Measurements from ENCODE around the gene MAP3K19. TPM values are rescaled to one million over a fixed set of nuclear protein-coding genes. Genes with fewer than 3 reads are reported as not detected.
A peak's percentile ranks its signal among the peaks of the same experiment; 100 is the strongest.

The MAP3K19 gene
- total RNA-seq, 2 donors from 2014 or later: not detected

DNA sequence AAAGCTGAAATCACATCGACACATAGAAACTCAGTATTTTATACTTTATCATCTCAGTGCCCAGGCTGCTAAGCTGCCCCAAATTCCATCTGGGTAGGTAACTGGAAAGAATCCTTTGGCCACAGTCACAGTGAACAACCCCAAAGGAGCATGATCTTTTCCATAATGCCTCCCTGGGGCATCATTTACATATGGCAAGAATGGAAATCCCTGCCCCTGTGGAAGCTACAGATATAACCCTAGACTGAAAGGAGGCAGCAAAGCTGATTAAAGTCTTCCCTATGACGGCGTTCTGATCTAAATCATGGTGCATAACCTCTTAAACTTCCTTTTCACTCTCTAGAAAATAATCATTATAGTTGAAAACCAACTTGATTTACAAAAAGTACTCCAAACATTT lies 41.5 kb downstream of the MAP3K19 start:
- Mint-ChIP-seq H3K9me3 (no peaks in the 10 kb centered on the region), H3K4me3 (no peak overlapping the region), H3K4me1 (peaks cover 4% of the 10 kb centered on the region), H3K36me3 (ENCODE audit: low read depth) (no peaks in the 10 kb centered on the region), H3K27me3 (ENCODE audit: insufficient read depth) (peaks cover 6% of the 10 kb centered on the region), H3K27ac (no peak overlapping the region)
- 63 to 67% methylated on average over 2 to 3 of the region's 3 CpGs for WGBS, 2 experiments (ENCODE audit: insufficient coverage in 1 of 2, insufficient read length in 1 of 2)
- Histone ChIP-seq H3K27me3 (ENCODE audit: control insufficient read depth, insufficient read depth, low read length, poor library complexity, severe bottlenecking) (no peaks in the 10 kb centered on the region), H3K9me3 (ENCODE audit: control insufficient read depth, low read length) (no peaks in the 10 kb centered on the region), H3K36me3 (ENCODE audit: control insufficient read depth, insufficient read depth, low read length) (no peaks in the 10 kb centered on the region), H3K27ac (ENCODE audit: low read depth, low read length) (no peak overlapping the region), H3K9ac (ENCODE audit: extremely low read depth, low read length, poor library complexity, severe bottlenecking) (no peak overlapping the region), H3K4me1 (ENCODE audit: control insufficient read depth, insufficient read depth, low read length) (peaks cover 4% of the 10 kb centered on the region), H3K4me3 (ENCODE audit: low read length) (no peak overlapping the region)
- no peak for DNase-seq
- TF ChIP-seq, protein P1, sequence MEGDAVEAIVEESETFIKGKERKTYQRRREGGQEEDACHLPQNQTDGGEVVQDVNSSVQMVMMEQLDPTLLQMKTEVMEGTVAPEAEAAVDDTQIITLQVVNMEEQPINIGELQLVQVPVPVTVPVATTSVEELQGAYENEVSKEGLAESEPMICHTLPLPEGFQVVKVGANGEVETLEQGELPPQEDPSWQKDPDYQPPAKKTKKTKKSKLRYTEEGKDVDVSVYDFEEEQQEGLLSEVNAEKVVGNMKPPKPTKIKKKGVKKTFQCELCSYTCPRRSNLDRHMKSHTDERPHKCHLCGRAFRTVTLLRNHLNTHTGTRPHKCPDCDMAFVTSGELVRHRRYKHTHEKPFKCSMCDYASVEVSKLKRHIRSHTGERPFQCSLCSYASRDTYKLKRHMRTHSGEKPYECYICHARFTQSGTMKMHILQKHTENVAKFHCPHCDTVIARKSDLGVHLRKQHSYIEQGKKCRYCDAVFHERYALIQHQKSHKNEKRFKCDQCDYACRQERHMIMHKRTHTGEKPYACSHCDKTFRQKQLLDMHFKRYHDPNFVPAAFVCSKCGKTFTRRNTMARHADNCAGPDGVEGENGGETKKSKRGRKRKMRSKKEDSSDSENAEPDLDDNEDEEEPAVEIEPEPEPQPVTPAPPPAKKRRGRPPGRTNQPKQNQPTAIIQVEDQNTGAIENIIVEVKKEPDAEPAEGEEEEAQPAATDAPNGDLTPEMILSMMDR (conservative IDR thresholded peaks at IDR 0.05): no peak

DNA sequence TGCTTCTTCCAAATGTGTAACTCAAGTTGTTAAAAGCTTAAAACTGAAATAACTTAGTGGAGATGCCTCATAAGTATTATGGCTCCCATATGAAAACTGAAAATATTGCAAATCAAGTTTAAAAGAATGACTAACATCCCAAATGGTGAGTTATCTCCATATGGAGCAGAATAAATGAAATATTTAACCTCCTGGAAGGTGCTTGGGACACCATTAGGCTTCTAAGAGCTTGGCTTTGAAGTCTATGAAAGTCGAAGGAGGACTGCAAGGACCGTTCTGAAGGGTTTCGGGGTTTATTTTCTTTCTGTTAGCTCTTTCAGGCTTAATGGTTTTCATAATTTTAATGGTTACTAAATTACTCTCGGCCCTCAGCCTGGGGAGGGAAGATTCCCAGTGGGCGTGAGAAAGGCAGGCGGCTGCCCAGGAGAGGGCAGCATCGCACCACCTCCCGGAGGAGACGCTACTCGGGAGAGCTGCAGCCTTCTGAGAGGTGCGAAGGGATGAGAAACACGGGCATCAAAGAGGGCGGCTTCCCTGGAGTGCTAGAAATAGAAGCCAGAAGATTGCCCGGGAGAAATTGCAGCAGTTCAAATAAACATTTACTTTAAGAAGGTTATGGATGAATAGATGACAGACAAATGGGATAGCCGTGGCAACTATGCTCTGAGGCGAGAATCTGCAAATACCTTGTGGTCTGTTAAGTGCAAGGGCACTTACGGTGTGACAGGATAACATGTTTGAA lies 43.1 kb downstream of the MAP3K19 start:
- H3K27me3 ChIP-seq (ENCODE audit: control insufficient read depth, insufficient read depth, low read length, poor library complexity, severe bottlenecking): no peaks in the 10 kb centered on the region
- H3K27me3 Mint-ChIP-seq (ENCODE audit: insufficient read depth): peaks cover 6% of the 10 kb centered on the region
- no peak overlapping the region for H3K4me3 ChIP-seq (ENCODE audit: low read length)
- no peaks in the 10 kb centered on the region for H3K9me3 ChIP-seq (ENCODE audit: control insufficient read depth, low read length)
- H3K9me3 Mint-ChIP-seq: no peaks in the 10 kb centered on the region
- H3K4me1 Mint-ChIP-seq: peaks cover 8% of the 10 kb centered on the region
- peak; percentile 92 for DNase-seq
- H3K9ac ChIP-seq (ENCODE audit: extremely low read depth, low read length, poor library complexity, severe bottlenecking): no peak overlapping the region
- H3K4me3 Mint-ChIP-seq: no peak overlapping the region
- H3K36me3 Mint-ChIP-seq (ENCODE audit: low read depth): no peaks in the 10 kb centered on the region
- H3K36me3 ChIP-seq (ENCODE audit: control insufficient read depth, insufficient read depth, low read length): no peaks in the 10 kb centered on the region
- peaks cover 4% of the 10 kb centered on the region for H3K4me1 ChIP-seq (ENCODE audit: control insufficient read depth, insufficient read depth, low read length)
- 9 to 23% methylated on average over 10 to 17 of the region's 17 CpGs for WGBS, 2 experiments (ENCODE audit: insufficient coverage in 1 of 2, insufficient read length in 1 of 2)
- H3K27ac ChIP-seq (ENCODE audit: low read depth, low read length): no peak overlapping the region
- H3K27ac Mint-ChIP-seq: no peak overlapping the region
- TF ChIP-seq, protein P1 (conservative IDR thresholded peaks at IDR 0.05): peak; percentile 98

DNA sequence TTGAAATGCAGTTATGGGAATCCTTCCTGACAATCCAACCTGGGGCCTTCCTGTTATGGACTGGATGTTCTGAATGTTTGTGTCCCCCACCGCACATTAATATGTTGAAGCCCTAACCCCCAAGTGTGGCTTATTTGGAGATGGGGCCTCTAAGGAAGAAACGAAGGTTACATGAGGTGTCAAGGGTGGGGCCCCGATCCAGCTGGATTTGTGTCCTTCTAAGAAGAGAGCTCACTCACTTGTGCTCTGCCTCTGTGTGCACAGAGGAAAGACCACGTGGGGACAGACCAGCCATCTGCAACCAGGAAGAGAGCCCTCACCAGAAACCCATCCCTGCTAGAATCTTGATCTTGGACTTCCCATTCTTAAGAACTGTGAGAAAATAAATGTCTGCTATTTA lies 44.4 kb downstream of the MAP3K19 start:
- 90 to 91% methylated on average over 2 to 4 of the region's 4 CpGs for WGBS, 2 experiments (ENCODE audit: insufficient coverage in 1 of 2, insufficient read length in 1 of 2)
- Mint-ChIP-seq H3K4me3 (no peak overlapping the region), H3K9me3 (no peaks in the 10 kb centered on the region), H3K27ac (no peak overlapping the region), H3K36me3 (ENCODE audit: low read depth) (no peaks in the 10 kb centered on the region), H3K27me3 (ENCODE audit: insufficient read depth) (peaks cover 6% of the 10 kb centered on the region), H3K4me1 (peaks cover 8% of the 10 kb centered on the region)
- Histone ChIP-seq H3K27ac (ENCODE audit: low read depth, low read length) (no peak overlapping the region), H3K9ac (ENCODE audit: extremely low read depth, low read length, poor library complexity, severe bottlenecking) (no peak overlapping the region), H3K4me3 (ENCODE audit: low read length) (no peak overlapping the region), H3K27me3 (ENCODE audit: control insufficient read depth, insufficient read depth, low read length, poor library complexity, severe bottlenecking) (no peaks in the 10 kb centered on the region), H3K36me3 (ENCODE audit: control insufficient read depth, insufficient read depth, low read length) (no peaks in the 10 kb centered on the region), H3K4me1 (ENCODE audit: control insufficient read depth, insufficient read depth, low read length) (peaks cover 4% of the 10 kb centered on the region), H3K9me3 (ENCODE audit: control insufficient read depth, low read length) (no peaks in the 10 kb centered on the region)
- TF ChIP-seq, protein P1 (conservative IDR thresholded peaks at IDR 0.05): no peak
- DNase-seq: no peak

Measured in endodermal cell (in vitro differentiated cells).